ENCODE measurements around the gene ABHD5. TPM values are rescaled to one million over a fixed set of nuclear protein-coding genes. Genes with fewer than 3 reads are reported as not detected.

The ABHD5 gene
- total and polyA plus RNA-seq, 10 of the 15 experiments (the other 5 are each of a cell fraction or from before 2014, with no cell fraction given): 5.5 to 24.4 (median 9.5) TPM

- DNase-seq (ENCODE audit: low read depth, low spot score) (no peak), FAIRE-seq (no peak), ATAC-seq (no peak)
- in situ Hi-C loops (cut with MboI): no loop called here
- 37% methylated on average over 3 of the region's 3 CpGs for WGBS (ENCODE audit: insufficient coverage, insufficient replicate concordance, low lambda C conversion rate, missing lambda C conversion rate)
- H3K27me3 ChIP-seq (replicated peaks in 1 of 2; ENCODE audit: control insufficient read depth in 2 of 2, insufficient read depth in 2 of 2, low read length in 1 of 2): no peaks in the 10 kb centered on the region
- RAD21 ChIA-PET (ENCODE audit: unreplicated experiment): no interaction called here
- H2AFZ ChIP-seq (ENCODE audit: control insufficient read depth, low read depth, low read length): no peak overlapping the region
- no peak overlapping the region for H3K9ac ChIP-seq (ENCODE audit: control insufficient read depth, insufficient read depth, low read length)
- SMC1A ChIA-PET (ENCODE audit: uncharacterized antibody, unreplicated experiment): no interaction called here
- H3K27ac ChIP-seq (ENCODE audit: control insufficient read depth, insufficient read depth): no peak overlapping the region
- no peaks in the 10 kb centered on the region for H4K20me1 ChIP-seq (ENCODE audit: control insufficient read depth, insufficient read depth)
- intact Hi-C loops (cut with micrococcal nuclease; ENCODE audit: unreplicated experiment): no loop called here
- no peaks in the 10 kb centered on the region for H3K36me3 ChIP-seq (ENCODE audit: control insufficient read depth in 2 of 2, insufficient read depth in 2 of 2, low read length in 1 of 2)
- BruUV-seq (replicated peaks): no TSS peak
- H3K4me3 ChIP-seq: no peak overlapping the region
- CTCF ChIA-PET: no interaction called here
- TF ChIP-seq HDAC6 (IDR thresholded peaks at IDR 0.05; ENCODE audit: unreplicated experiment): no peak
- TF ChIP-seq ZNF207 (IDR thresholded peaks at IDR 0.05; ENCODE audit: borderline replicate concordance): no peak
- no peak for TF ChIP-seq SIX5 (IDR thresholded peaks at IDR 0.05; ENCODE audit: low read depth, low read length, severe bottlenecking)
- TF ChIP-seq MLLT1 (IDR thresholded peaks at IDR 0.05): no peak
- no peak for TF ChIP-seq SRF (IDR thresholded peaks at IDR 0.05; ENCODE audit: low read depth in 2 of 2, low read length in 2 of 2)
- TF ChIP-seq ASH2L (IDR thresholded peaks at IDR 0.05; ENCODE audit: borderline replicate concordance, low read depth): no peak
- no peak for TF ChIP-seq MEF2B (IDR thresholded peaks at IDR 0.05; ENCODE audit: partially characterized antibody, poor library complexity, severe bottlenecking)
- no peak for TF ChIP-seq RUNX3 (IDR thresholded peaks at IDR 0.05; ENCODE audit: low read length)
- TF ChIP-seq REST (IDR thresholded peaks at IDR 0.05; ENCODE audit: low read depth, low read length): no peak
- TF ChIP-seq ZNF274 (IDR thresholded peaks at IDR 0.05; ENCODE audit: insufficient read depth, insufficient read length): no peak
- TF ChIP-seq, protein P1, sequence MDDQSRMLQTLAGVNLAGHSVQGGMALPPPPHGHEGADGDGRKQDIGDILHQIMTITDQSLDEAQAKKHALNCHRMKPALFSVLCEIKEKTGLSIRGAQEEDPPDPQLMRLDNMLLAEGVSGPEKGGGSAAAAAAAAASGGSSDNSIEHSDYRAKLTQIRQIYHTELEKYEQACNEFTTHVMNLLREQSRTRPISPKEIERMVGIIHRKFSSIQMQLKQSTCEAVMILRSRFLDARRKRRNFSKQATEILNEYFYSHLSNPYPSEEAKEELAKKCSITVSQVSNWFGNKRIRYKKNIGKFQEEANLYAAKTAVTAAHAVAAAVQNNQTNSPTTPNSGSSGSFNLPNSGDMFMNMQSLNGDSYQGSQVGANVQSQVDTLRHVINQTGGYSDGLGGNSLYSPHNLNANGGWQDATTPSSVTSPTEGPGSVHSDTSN (IDR thresholded peaks at IDR 0.05; ENCODE audit: insufficient replicate concordance, low read depth, low read length): no peak
- no peak overlapping the region for H3K4me2 ChIP-seq (ENCODE audit: control insufficient read depth, insufficient read depth)
- H3K9me3 ChIP-seq (replicated peaks; ENCODE audit: control insufficient read depth, insufficient read depth, low read length): no peaks in the 10 kb centered on the region
- no peaks in the 10 kb centered on the region for H3K79me2 ChIP-seq (ENCODE audit: control insufficient read depth, insufficient read depth, low read length)
- POLR2A ChIA-PET: no interaction called here
- H3K4me1 ChIP-seq (ENCODE audit: control insufficient read depth, insufficient read depth, low read length): no peaks in the 10 kb centered on the region
Measured at GRCh38 chr3:43674345-43675085, 16.2 kb upstream of the ABHD5 start.

Measured in GM12878 (cell line).